Vagina (tissue), 2 donors: ENCODE results near the gene SYNGR2. TPM values are rescaled to one million over a fixed set of nuclear protein-coding genes. Genes with fewer than 3 reads are reported as not detected.

Source experiments
- DNase-seq, 2 donors: peaks; one replicate each; pipeline ENCODE4 v3.0.0-alpha.2; 2017; ENCODE audit errors: extremely low spot score in 2 of 2
- H3K27ac ChIP-seq: fragments of 200-600 bp; sonication (generic); one replicate; pipeline ENCODE4 v1.5.1; 2019
- H3K27me3 ChIP-seq: fragments of 200-600 bp; sonication (generic); one replicate; pipeline ENCODE4 v1.5.1; 2019
- H3K36me3 ChIP-seq, 2 donors: fragments of 200-600 bp; sonication (generic); one replicate each; pipeline ENCODE4 v1.5.1; 2017 to 2019
- H3K4me1 ChIP-seq: fragments of 200-600 bp; sonication (generic); one replicate; pipeline ENCODE4 v1.5.1; 2019
- H3K4me3 ChIP-seq, 2 donors: fragments of 200-600 bp; sonication (generic); 1 replicate in 1 of 2; 2 replicates in 1 of 2; pipeline ENCODE4 v1.5.1; 2016 to 2019
- H3K9me3 ChIP-seq: fragments of 200-600 bp; sonication (generic); one replicate; pipeline ENCODE4 v1.5.1; 2019
- POLR2A ChIP-seq, 2 donors: fragments of 450-650 bp; IDR thresholded peaks; one replicate each; pipeline ENCODE4 v1.6.1; 2017; ENCODE audit warnings: antibody characterized with exemption in 2 of 2, mild to moderate bottlenecking in 2 of 2, moderate library complexity in 2 of 2
- POLR2AphosphoS5 ChIP-seq, 2 donors: sonication (generic); formaldehyde crosslinking; IDR thresholded peaks; one replicate each; pipeline ENCODE4 v1.9.0; 2017; ENCODE audit warnings: antibody characterized with exemption in 2 of 2, mild to moderate bottlenecking in 2 of 2, low read depth in 1 of 2; ENCODE audit not compliant: insufficient read depth in 1 of 2
- intact Hi-C: fragments of 100-400 bp; cut with DNase I; formaldehyde crosslinking; loops from one replicate; pipeline ENCODE4 v1.15.1; 2023
- total RNA-seq: library from RNA; depleted of rRNA; stranded (reverse); fragments of >200 nt; gene quantifications from one replicate; pipeline ENCODE4 v1.2.3, GENCODE V29; 2016
- TF ChIP-seq, protein P1 (sequence below), 3 experiments: fragments of 450-650 bp in 2 of 3; fragments of 200-600 bp in 1 of 3; sonication (generic) in 1 of 3; IDR thresholded peaks; one replicate each; pipeline ENCODE4 v1.5.1; 2017 to 2019; ENCODE audit warnings: antibody characterized with exemption in 3 of 3, mild to moderate bottlenecking in 2 of 3, moderate library complexity in 2 of 3

Gene SYNGR2
- total RNA-seq, 1 donor from 2014 or later, result 82.3 TPM

DNA sequence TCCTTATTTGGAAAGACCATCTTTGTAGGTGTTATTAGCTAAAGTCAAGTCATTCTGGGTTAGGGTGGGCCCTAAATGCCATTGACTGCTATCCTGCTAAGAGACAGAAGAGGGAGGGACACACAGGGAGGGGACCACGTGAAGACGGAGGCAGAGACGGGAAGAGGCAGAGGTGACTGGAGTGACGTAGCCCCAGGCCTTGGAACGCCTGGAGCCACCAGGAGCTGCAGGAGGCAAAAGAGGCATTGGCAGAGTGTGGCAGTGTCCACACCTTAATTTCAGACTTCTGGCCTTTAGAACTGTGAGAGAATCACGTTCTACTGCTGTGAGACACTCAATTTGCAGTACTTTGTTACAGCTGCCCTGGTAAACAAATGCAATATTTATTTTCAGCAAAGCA is 32.1 kb downstream of the SYNGR2 start:
- no peak for DNase-seq
- no peaks in the 10 kb centered on the region for H3K9me3 ChIP-seq
- H3K36me3 ChIP-seq, result peaks cover 0 to 4% of the 10 kb centered on the region in 2 donors
- peaks cover 16% of the 10 kb centered on the region for H3K4me1 ChIP-seq
- TF ChIP-seq POLR2A (IDR thresholded peaks at IDR 0.05) (no peak), POLR2AphosphoS5 (IDR thresholded peaks at IDR 0.05; ENCODE audit: insufficient read depth in 1 of 2, low read depth in 1 of 2) (no peak)
- TF ChIP-seq, protein P1, sequence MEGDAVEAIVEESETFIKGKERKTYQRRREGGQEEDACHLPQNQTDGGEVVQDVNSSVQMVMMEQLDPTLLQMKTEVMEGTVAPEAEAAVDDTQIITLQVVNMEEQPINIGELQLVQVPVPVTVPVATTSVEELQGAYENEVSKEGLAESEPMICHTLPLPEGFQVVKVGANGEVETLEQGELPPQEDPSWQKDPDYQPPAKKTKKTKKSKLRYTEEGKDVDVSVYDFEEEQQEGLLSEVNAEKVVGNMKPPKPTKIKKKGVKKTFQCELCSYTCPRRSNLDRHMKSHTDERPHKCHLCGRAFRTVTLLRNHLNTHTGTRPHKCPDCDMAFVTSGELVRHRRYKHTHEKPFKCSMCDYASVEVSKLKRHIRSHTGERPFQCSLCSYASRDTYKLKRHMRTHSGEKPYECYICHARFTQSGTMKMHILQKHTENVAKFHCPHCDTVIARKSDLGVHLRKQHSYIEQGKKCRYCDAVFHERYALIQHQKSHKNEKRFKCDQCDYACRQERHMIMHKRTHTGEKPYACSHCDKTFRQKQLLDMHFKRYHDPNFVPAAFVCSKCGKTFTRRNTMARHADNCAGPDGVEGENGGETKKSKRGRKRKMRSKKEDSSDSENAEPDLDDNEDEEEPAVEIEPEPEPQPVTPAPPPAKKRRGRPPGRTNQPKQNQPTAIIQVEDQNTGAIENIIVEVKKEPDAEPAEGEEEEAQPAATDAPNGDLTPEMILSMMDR (IDR thresholded peaks at IDR 0.05), result no peak
- intact Hi-C loops, result no loop called here
- H3K27me3 ChIP-seq, result no peaks in the 10 kb centered on the region
- H3K4me3 ChIP-seq, result no peak overlapping the region
- H3K27ac ChIP-seq, result no peak overlapping the region

DNA sequence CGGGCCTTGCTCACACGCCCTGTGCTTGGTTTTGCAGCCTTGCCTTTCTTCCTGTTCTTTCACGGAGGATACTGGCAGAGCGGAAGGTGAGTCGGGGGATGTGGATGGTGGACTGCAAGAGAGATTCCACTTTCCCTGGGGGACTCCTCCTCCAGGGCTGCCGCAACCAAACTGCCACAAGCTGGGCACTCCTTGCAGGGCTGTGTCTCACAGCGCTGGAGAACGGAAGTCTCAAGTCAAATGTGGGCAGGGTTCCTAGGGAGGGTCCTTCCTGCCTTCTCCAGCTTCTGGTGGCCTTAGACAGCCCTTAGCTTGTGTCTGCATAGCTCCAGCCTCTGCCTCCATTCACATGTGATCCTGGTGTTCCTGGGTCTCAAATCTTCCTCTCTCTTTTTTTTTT is 34.3 kb downstream of the SYNGR2 start:
- intact Hi-C loops, result no loop called here
- no peak overlapping the region for H3K4me3 ChIP-seq
- no peaks in the 10 kb centered on the region for H3K9me3 ChIP-seq
- H3K27ac ChIP-seq, result no peak overlapping the region
- TF ChIP-seq POLR2A (IDR thresholded peaks at IDR 0.05) (no peak), POLR2AphosphoS5 (IDR thresholded peaks at IDR 0.05; ENCODE audit: insufficient read depth in 1 of 2, low read depth in 1 of 2) (no peak)
- TF ChIP-seq, protein P1 (IDR thresholded peaks at IDR 0.05), result no peak
- H3K27me3 ChIP-seq, result no peaks in the 10 kb centered on the region
- DNase-seq, result no peak
- H3K36me3 ChIP-seq, result peaks cover 0 to 4% of the 10 kb centered on the region in 2 donors
- peaks cover 16% of the 10 kb centered on the region for H3K4me1 ChIP-seq

DNA sequence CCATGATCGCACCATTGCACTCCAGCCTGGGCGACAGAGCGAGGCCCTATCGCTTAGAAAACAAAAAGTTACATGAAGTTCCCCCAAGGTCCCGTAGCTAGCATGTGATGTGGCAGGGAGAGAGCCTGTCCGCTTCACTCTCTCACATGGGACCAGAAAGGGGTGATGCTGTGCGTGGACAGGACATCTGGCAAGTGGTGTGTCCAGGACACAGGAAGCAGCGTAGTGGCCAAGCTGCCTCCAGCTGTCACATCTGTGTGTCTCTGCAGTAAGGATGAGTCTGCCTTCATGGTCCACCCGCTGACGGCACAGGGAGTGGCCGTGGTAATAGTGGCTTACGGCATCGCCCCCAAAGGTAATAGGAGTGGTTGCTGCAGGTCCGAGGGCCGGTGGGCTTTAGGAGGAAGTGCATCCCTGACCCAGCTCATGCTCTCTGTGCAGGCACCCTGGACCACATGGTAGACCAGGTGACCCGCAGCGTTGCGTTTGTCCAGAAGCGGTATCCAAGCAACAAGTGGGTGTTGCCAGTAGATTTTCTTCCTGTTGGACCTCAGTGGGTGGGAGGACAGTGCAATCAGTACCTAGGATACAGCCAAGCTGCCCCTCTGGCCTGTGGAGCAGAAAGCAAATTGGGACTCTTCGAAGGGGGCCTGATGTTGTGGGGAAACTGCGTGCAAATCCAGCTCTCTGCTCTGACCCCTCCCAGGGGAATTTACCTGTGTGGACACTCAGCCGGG is 36.2 kb downstream of the SYNGR2 start:
- intact Hi-C loops, result no loop called here
- Histone ChIP-seq H3K27ac (no peak overlapping the region), H3K27me3 (no peaks in the 10 kb centered on the region), H3K36me3 (peaks cover 0 to 4% of the 10 kb centered on the region in 2 donors), H3K4me3 (no peak overlapping the region), H3K4me1 (peaks cover 2% of the 10 kb centered on the region), H3K9me3 (no peaks in the 10 kb centered on the region)
- TF ChIP-seq, protein P1 (IDR thresholded peaks at IDR 0.05), result no peak
- TF ChIP-seq POLR2A (IDR thresholded peaks at IDR 0.05) (no peak), POLR2AphosphoS5 (IDR thresholded peaks at IDR 0.05; ENCODE audit: insufficient read depth in 1 of 2, low read depth in 1 of 2) (no peak)
- no peak for DNase-seq

DNA sequence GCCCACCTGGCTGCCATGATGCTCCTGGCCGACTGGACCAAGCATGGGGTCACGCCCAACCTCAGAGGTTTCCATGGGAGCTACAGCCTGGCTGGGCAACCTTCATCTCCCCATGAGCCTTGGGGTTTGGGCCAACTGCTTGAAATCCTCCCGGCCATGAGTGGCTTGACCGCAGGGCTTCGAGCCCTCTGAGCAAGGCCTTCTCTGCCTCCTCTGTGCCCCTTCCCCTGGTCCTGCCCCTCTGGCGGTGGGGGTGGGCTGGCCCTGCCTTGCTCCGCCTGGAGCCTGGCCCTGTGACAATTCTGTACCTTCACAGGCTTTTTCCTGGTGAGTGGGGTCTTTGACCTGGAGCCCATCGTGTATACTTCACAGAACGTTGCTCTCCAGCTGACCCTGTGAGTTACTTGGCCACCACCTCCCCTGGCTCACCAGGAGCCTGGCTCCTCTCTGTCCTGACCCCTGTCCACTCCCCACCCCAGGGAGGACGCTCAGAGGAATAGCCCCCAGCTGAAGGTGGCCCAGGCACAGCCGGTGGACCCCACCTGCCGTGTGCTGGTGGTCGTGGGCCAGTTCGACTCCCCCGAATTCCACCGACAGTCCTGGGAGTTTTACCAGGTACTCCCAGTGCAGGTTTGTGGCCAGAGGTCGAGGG is 36.9 kb downstream of the SYNGR2 start:
- Histone ChIP-seq H3K27me3 (no peaks in the 10 kb centered on the region), H3K4me1 (no peaks in the 10 kb centered on the region), H3K4me3 (no peak overlapping the region), H3K36me3 (peaks cover 0 to 4% of the 10 kb centered on the region in 2 donors), H3K9me3 (no peaks in the 10 kb centered on the region), H3K27ac (no peak overlapping the region)
- intact Hi-C loops, result no loop called here
- TF ChIP-seq, protein P1 (IDR thresholded peaks at IDR 0.05), result no peak
- TF ChIP-seq POLR2AphosphoS5 (IDR thresholded peaks at IDR 0.05; ENCODE audit: insufficient read depth in 1 of 2, low read depth in 1 of 2), result no peak
- TF ChIP-seq POLR2A (IDR thresholded peaks at IDR 0.05), result no peak
- no peak for DNase-seq

DNA sequence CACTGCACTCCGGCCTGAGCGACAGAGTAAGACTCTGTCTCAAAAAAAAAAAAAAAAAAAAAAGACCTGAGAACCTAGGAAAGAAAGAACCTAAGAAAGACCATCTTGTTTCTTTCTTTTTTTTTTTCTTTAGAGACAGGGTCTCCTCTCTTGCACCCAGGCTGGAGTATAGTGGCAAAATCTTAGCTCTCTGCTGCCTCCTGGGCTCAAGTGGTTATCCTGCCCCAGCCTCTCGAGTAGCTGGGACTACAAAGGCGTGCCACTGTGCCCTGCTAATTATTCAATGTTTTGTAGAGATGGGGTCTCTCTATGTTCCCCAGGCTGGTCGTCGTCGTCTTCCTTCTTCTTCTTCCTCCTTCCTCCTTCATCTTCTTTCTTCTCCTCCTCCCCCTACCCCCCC is 37.9 kb downstream of the SYNGR2 start:
- intact Hi-C loops, result no loop called here

More for the DNA sequence above, 37.9 kb downstream of the SYNGR2 start:
- Histone ChIP-seq H3K4me3 (no peak overlapping the region), H3K36me3 (peaks cover 0 to 4% of the 10 kb centered on the region in 2 donors), H3K27me3 (no peaks in the 10 kb centered on the region), H3K27ac (no peak overlapping the region), H3K4me1 (no peaks in the 10 kb centered on the region), H3K9me3 (no peaks in the 10 kb centered on the region)
- TF ChIP-seq POLR2A (IDR thresholded peaks at IDR 0.05), result no peak
- TF ChIP-seq, protein P1 (IDR thresholded peaks at IDR 0.05), result no peak
- no peak for TF ChIP-seq POLR2AphosphoS5 (IDR thresholded peaks at IDR 0.05; ENCODE audit: insufficient read depth in 1 of 2, low read depth in 1 of 2)
- no peak for DNase-seq
